Measurements from ENCODE around the gene TFF1.

- TF ChIP-seq CTCF (IDR thresholded peaks at IDR 0.05) (no peak), POLR2A (IDR thresholded peaks at IDR 0.05) (no peak)
These were observed 14.5 kb downstream of the TFF1 start for GRCh38 chr21:42351626-42352440.

All from body of pancreas (tissue), 4 donors.